ENCODE measurements around the gene NUTM2B.
"Not testable (repeated sequence)": the region's sequence is repeated elsewhere in the genome, so short reads cannot be mapped to it uniquely, and the experiment has no call there.

Gene NUTM2B

GRCh38 chr10:79686595-79686994 lies 16.4 kb upstream of the NUTM2B start:
- WGBS (ENCODE audit: extremely low coverage, insufficient coverage, insufficient read length): no CpG with 5 or more reads among the region's 4 CpGs
- H3K4me2 ChIP-seq (ENCODE audit: low read length); H3K9me3 ChIP-seq (ENCODE audit: insufficient read depth, low read depth, low read length); H3K27me3 ChIP-seq (ENCODE audit: insufficient read depth, low read length); H3K79me2 ChIP-seq (ENCODE audit: control insufficient read depth, insufficient read depth, low read length, poor library complexity); H3K27ac ChIP-seq (ENCODE audit: low read depth, low read length); H3K9ac ChIP-seq (ENCODE audit: low read length); H3K79me1 ChIP-seq (ENCODE audit: low read length); H4K12ac ChIP-seq (ENCODE audit: low read depth, low read length); H3K4me1 ChIP-seq (ENCODE audit: control insufficient read depth in 1 of 2, insufficient read depth in 2 of 2, low read length in 2 of 2); H3K14ac ChIP-seq (ENCODE audit: low read length); H2AFZ ChIP-seq (ENCODE audit: insufficient read depth, low read length, poor library complexity); H2BK5ac ChIP-seq (ENCODE audit: low read depth, low read length, poor library complexity); H3K18ac ChIP-seq (ENCODE audit: low read length); H3K23ac ChIP-seq (ENCODE audit: low read length); H3K4ac ChIP-seq (ENCODE audit: low read depth, low read length); H2BK12ac ChIP-seq (ENCODE audit: low read length); H2BK120ac ChIP-seq (ENCODE audit: insufficient read depth, low read length, poor library complexity); DNase-seq; H4K8ac ChIP-seq (ENCODE audit: low read depth, low read length); H2AK5ac ChIP-seq (ENCODE audit: low read length); H4K91ac ChIP-seq (ENCODE audit: low read depth, low read length); H3K4me3 ChIP-seq (ENCODE audit: low read depth, low read length): not testable (repeated sequence)
- peaks cover 14 to 18% of the 10 kb centered on the region in 2 experiments for H3K36me3 ChIP-seq (ENCODE audit: control insufficient read depth in 1 of 2, insufficient read depth in 2 of 2, low read length in 2 of 2)

- WGBS (ENCODE audit: extremely low coverage, insufficient coverage, insufficient read length): no CpG with 5 or more reads among the region's 6 CpGs
These were observed 15.4 kb upstream of the NUTM2B start for GRCh38 chr10:79687406-79688150.

GRCh38 chr10:79688798-79689197 lies 14.2 kb upstream of the NUTM2B start:
- H3K4ac ChIP-seq (ENCODE audit: low read depth, low read length); H3K4me3 ChIP-seq (ENCODE audit: low read depth, low read length); H3K27ac ChIP-seq (ENCODE audit: low read depth, low read length); H2BK12ac ChIP-seq (ENCODE audit: low read length); H3K79me1 ChIP-seq (ENCODE audit: low read length); H3K14ac ChIP-seq (ENCODE audit: low read length); H3K79me2 ChIP-seq (ENCODE audit: control insufficient read depth, insufficient read depth, low read length, poor library complexity); DNase-seq; H3K4me2 ChIP-seq (ENCODE audit: low read length); H3K18ac ChIP-seq (ENCODE audit: low read length); H2BK5ac ChIP-seq (ENCODE audit: low read depth, low read length, poor library complexity); H2BK120ac ChIP-seq (ENCODE audit: insufficient read depth, low read length, poor library complexity); H2AFZ ChIP-seq (ENCODE audit: insufficient read depth, low read length, poor library complexity); H4K12ac ChIP-seq (ENCODE audit: low read depth, low read length); H3K4me1 ChIP-seq (ENCODE audit: control insufficient read depth in 1 of 2, insufficient read depth in 2 of 2, low read length in 2 of 2); H4K91ac ChIP-seq (ENCODE audit: low read depth, low read length); H3K9ac ChIP-seq (ENCODE audit: low read length); H4K8ac ChIP-seq (ENCODE audit: low read depth, low read length); H3K23ac ChIP-seq (ENCODE audit: low read length); H2AK5ac ChIP-seq (ENCODE audit: low read length); H3K27me3 ChIP-seq (ENCODE audit: insufficient read depth, low read length); H3K9me3 ChIP-seq (ENCODE audit: insufficient read depth, low read depth, low read length): not testable (repeated sequence)
- H3K36me3 ChIP-seq (ENCODE audit: control insufficient read depth in 1 of 2, insufficient read depth in 2 of 2, low read length in 2 of 2): peaks cover 12 to 15% of the 10 kb centered on the region in 2 experiments
- no CpG with 5 or more reads among the region's 4 CpGs for WGBS (ENCODE audit: extremely low coverage, insufficient coverage, insufficient read length)

More at GRCh38 chr10:79687406-79688150, 15.4 kb upstream of the NUTM2B start:
- not testable (repeated sequence) for H4K91ac ChIP-seq (ENCODE audit: low read depth, low read length); H2AFZ ChIP-seq (ENCODE audit: insufficient read depth, low read length, poor library complexity); H3K4me1 ChIP-seq (ENCODE audit: control insufficient read depth in 1 of 2, insufficient read depth in 2 of 2, low read length in 2 of 2); H3K27ac ChIP-seq (ENCODE audit: low read depth, low read length); H2BK120ac ChIP-seq (ENCODE audit: insufficient read depth, low read length, poor library complexity); DNase-seq; H3K9ac ChIP-seq (ENCODE audit: low read length); H2AK5ac ChIP-seq (ENCODE audit: low read length); H3K9me3 ChIP-seq (ENCODE audit: insufficient read depth, low read depth, low read length); H3K14ac ChIP-seq (ENCODE audit: low read length); H2BK12ac ChIP-seq (ENCODE audit: low read length); H3K23ac ChIP-seq (ENCODE audit: low read length); H3K79me2 ChIP-seq (ENCODE audit: control insufficient read depth, insufficient read depth, low read length, poor library complexity); H4K8ac ChIP-seq (ENCODE audit: low read depth, low read length); H3K27me3 ChIP-seq (ENCODE audit: insufficient read depth, low read length); H2BK5ac ChIP-seq (ENCODE audit: low read depth, low read length, poor library complexity); H3K4ac ChIP-seq (ENCODE audit: low read depth, low read length); H3K18ac ChIP-seq (ENCODE audit: low read length); H3K79me1 ChIP-seq (ENCODE audit: low read length); H3K4me2 ChIP-seq (ENCODE audit: low read length); H3K4me3 ChIP-seq (ENCODE audit: low read depth, low read length); H4K12ac ChIP-seq (ENCODE audit: low read depth, low read length)
- H3K36me3 ChIP-seq (ENCODE audit: control insufficient read depth in 1 of 2, insufficient read depth in 2 of 2, low read length in 2 of 2): peaks cover 14 to 18% of the 10 kb centered on the region in 2 experiments

DNA sequence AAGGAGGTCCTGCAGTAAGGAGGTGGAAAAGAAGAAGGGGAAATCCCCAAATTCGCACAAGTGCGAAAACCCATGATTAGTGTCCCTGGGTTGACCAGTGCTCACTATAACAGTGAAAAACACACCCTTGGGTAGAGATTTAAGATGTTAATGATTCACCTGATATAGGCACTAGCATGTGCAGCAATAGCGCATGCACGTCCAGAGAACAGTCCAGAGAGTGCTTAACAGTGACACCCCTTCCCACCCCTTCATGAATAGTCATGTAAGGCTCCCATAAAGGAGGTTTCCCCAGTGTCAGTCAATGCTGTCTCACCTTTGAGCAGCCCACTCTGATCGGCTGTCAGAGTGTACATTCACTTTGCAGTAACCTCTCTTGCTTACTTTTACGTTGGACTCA lies 6.4 kb upstream of the NUTM2B start:
- H3K27me3 ChIP-seq (ENCODE audit: insufficient read depth, low read length); H3K27ac ChIP-seq (ENCODE audit: low read depth, low read length); H2AK5ac ChIP-seq (ENCODE audit: low read length); H3K18ac ChIP-seq (ENCODE audit: low read length); H2AFZ ChIP-seq (ENCODE audit: insufficient read depth, low read length, poor library complexity); H2BK12ac ChIP-seq (ENCODE audit: low read length); H3K14ac ChIP-seq (ENCODE audit: low read length); H3K23ac ChIP-seq (ENCODE audit: low read length); H3K4me3 ChIP-seq (ENCODE audit: low read depth, low read length); H3K9me3 ChIP-seq (ENCODE audit: insufficient read depth, low read depth, low read length); H3K4me1 ChIP-seq (ENCODE audit: control insufficient read depth in 1 of 2, insufficient read depth in 2 of 2, low read length in 2 of 2); DNase-seq; H4K8ac ChIP-seq (ENCODE audit: low read depth, low read length); H4K12ac ChIP-seq (ENCODE audit: low read depth, low read length); H2BK5ac ChIP-seq (ENCODE audit: low read depth, low read length, poor library complexity); H3K9ac ChIP-seq (ENCODE audit: low read length); H3K79me2 ChIP-seq (ENCODE audit: control insufficient read depth, insufficient read depth, low read length, poor library complexity); H2BK120ac ChIP-seq (ENCODE audit: insufficient read depth, low read length, poor library complexity); H3K36me3 ChIP-seq (ENCODE audit: control insufficient read depth in 1 of 2, insufficient read depth in 2 of 2, low read length in 2 of 2); H3K79me1 ChIP-seq (ENCODE audit: low read length); H4K91ac ChIP-seq (ENCODE audit: low read depth, low read length); H3K4ac ChIP-seq (ENCODE audit: low read depth, low read length); H3K4me2 ChIP-seq (ENCODE audit: low read length): not testable (repeated sequence)
- no CpG with 5 or more reads among the region's 6 CpGs for WGBS (ENCODE audit: extremely low coverage, insufficient coverage, insufficient read length)
